Measurements from ENCODE around the gene PARP15. TPM values are rescaled to one million over a fixed set of nuclear protein-coding genes. Genes with fewer than 3 reads are reported as not detected.
"Not testable (repeated sequence)": the region's sequence is repeated elsewhere in the genome, so short reads cannot be mapped to it uniquely, and the experiment has no call there.

Gene PARP15
- total RNA-seq, 1 experiment from 2014 or later = 0.07 TPM

- Mint-ChIP-seq H3K4me1 (ENCODE audit: low read depth, unreplicated experiment) (peaks cover 24% of the 10 kb centered on the region), H3K27me3 (ENCODE audit: insufficient read depth, unreplicated experiment) (no peaks in the 10 kb centered on the region), H3K27ac (ENCODE audit: unreplicated experiment) (peak overlapping the region; percentile 78), H3K4me3 (ENCODE audit: unreplicated experiment) (peak overlapping the region; percentile 89), H3K9me3 (ENCODE audit: unreplicated experiment) (no peaks in the 10 kb centered on the region), H3K36me3 (ENCODE audit: insufficient read depth, unreplicated experiment) (peaks cover 9% of the 10 kb centered on the region)
- H3K9me3 ChIP-seq = no peaks in the 10 kb centered on the region
- DNase-seq = no peak
- no peaks in the 10 kb centered on the region for H3K27me3 ChIP-seq (replicated peaks; ENCODE audit: control insufficient read depth, insufficient read depth, low read length)
- peaks cover 5% of the 10 kb centered on the region; the same call in 1 of the 2 replicates for H3K4me1 ChIP-seq
- H3K36me3 ChIP-seq (ENCODE audit: control insufficient read depth, insufficient read depth, low read length) = no peaks in the 10 kb centered on the region
- ChIA-PET POLR2A (no interaction called here), CTCF (no interaction called here)
- TF ChIP-seq, protein P1, sequence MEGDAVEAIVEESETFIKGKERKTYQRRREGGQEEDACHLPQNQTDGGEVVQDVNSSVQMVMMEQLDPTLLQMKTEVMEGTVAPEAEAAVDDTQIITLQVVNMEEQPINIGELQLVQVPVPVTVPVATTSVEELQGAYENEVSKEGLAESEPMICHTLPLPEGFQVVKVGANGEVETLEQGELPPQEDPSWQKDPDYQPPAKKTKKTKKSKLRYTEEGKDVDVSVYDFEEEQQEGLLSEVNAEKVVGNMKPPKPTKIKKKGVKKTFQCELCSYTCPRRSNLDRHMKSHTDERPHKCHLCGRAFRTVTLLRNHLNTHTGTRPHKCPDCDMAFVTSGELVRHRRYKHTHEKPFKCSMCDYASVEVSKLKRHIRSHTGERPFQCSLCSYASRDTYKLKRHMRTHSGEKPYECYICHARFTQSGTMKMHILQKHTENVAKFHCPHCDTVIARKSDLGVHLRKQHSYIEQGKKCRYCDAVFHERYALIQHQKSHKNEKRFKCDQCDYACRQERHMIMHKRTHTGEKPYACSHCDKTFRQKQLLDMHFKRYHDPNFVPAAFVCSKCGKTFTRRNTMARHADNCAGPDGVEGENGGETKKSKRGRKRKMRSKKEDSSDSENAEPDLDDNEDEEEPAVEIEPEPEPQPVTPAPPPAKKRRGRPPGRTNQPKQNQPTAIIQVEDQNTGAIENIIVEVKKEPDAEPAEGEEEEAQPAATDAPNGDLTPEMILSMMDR (IDR thresholded peaks at IDR 0.05; ENCODE audit: insufficient read depth in 1 of 2, low read depth in 1 of 2, low read length in 1 of 2, severe bottlenecking in 1 of 2, unreplicated experiment in 1 of 2) = no peak
- no TSS peak for BruUV-seq (replicated peaks)
- H3K4me3 ChIP-seq (ENCODE audit: low read depth, low read length) = peak overlapping the region; percentile 86
- intact Hi-C loops (cut with micrococcal nuclease; ENCODE audit: unreplicated experiment) = loop anchor here (5.0 kb wide), 2 partner anchors 75 to 115 kb away; partner anchors contain the start of gene SLC49A4
Measured at GRCh38 chr3:122681974-122682409, 104.5 kb downstream of the PARP15 start.

GRCh38 chr3:122682778-122683411 lies 105.4 kb downstream of the PARP15 start:
- DNase-seq; H3K9me3 Mint-ChIP-seq (ENCODE audit: unreplicated experiment); H3K27me3 Mint-ChIP-seq (ENCODE audit: insufficient read depth, unreplicated experiment); H3K4me3 Mint-ChIP-seq (ENCODE audit: unreplicated experiment); H3K36me3 ChIP-seq (ENCODE audit: control insufficient read depth, insufficient read depth, low read length); H3K27me3 ChIP-seq (replicated peaks; ENCODE audit: control insufficient read depth, insufficient read depth, low read length); H3K4me3 ChIP-seq (ENCODE audit: low read depth, low read length); CTCF ChIA-PET; H3K9me3 ChIP-seq; H3K4me1 ChIP-seq; POLR2A ChIA-PET; H3K27ac Mint-ChIP-seq (ENCODE audit: unreplicated experiment); BruUV-seq (replicated peaks): not testable (repeated sequence)
- Mint-ChIP-seq H3K36me3 (ENCODE audit: insufficient read depth, unreplicated experiment) (peaks cover 15% of the 10 kb centered on the region), H3K4me1 (ENCODE audit: low read depth, unreplicated experiment) (peaks cover 24% of the 10 kb centered on the region)
- intact Hi-C loops (cut with micrococcal nuclease; ENCODE audit: unreplicated experiment) = loop anchor here (5.0 kb wide), 2 partner anchors 74 to 114 kb away; partner anchors contain the start of gene SLC49A4

- Mint-ChIP-seq H3K36me3 (ENCODE audit: insufficient read depth, unreplicated experiment) (peaks cover 15% of the 10 kb centered on the region), H3K9me3 (ENCODE audit: unreplicated experiment) (no peaks in the 10 kb centered on the region), H3K27me3 (ENCODE audit: insufficient read depth, unreplicated experiment) (no peaks in the 10 kb centered on the region), H3K27ac (ENCODE audit: unreplicated experiment) (no peak overlapping the region), H3K4me3 (ENCODE audit: unreplicated experiment) (no peak overlapping the region), H3K4me1 (ENCODE audit: low read depth, unreplicated experiment) (peaks cover 16% of the 10 kb centered on the region)
- BruUV-seq (replicated peaks) = no TSS peak
- TF ChIP-seq, protein P1 (IDR thresholded peaks at IDR 0.05; ENCODE audit: insufficient read depth in 1 of 2, low read depth in 1 of 2, low read length in 1 of 2, severe bottlenecking in 1 of 2, unreplicated experiment in 1 of 2) = no peak
- Histone ChIP-seq H3K9me3 (no peaks in the 10 kb centered on the region), H3K36me3 (ENCODE audit: control insufficient read depth, insufficient read depth, low read length) (peaks cover 2% of the 10 kb centered on the region), H3K4me1 (peaks cover 4% of the 10 kb centered on the region; the same call in 1 of the 2 replicates), H3K4me3 (ENCODE audit: low read depth, low read length) (no peak overlapping the region), H3K27me3 (replicated peaks; ENCODE audit: control insufficient read depth, insufficient read depth, low read length) (no peaks in the 10 kb centered on the region)
- DNase-seq = no peak
- ChIA-PET POLR2A (no interaction called here), CTCF (no interaction called here)
- intact Hi-C loops (cut with micrococcal nuclease; ENCODE audit: unreplicated experiment) = no loop called here
Measured at GRCh38 chr3:122687298-122687697, 109.8 kb downstream of the PARP15 start.

Other genes with a start within 250 kb of the PARP15 start
- 85.2 and 86.2 TPM in 2 replicates for gene MIX23, start 194.4 kb upstream of the PARP15 start, total RNA-seq (2022)
- gene FAM162A, start 193.5 kb upstream of the PARP15 start, total RNA-seq (2022) = 35.8 and 37.4 TPM in 2 replicates
- gene WDR5B, start 161.6 kb upstream of the PARP15 start, total RNA-seq (2022) = 4.4 and 4.7 TPM in 2 replicates
- gene KPNA1, start 62.7 kb upstream of the PARP15 start, total RNA-seq (2022) = 82.0 and 84.6 TPM in 2 replicates
- 15.8 and 16.1 TPM in 2 replicates for gene PARP9, start 13.3 kb upstream of the PARP15 start, total RNA-seq (2022)
- gene DTX3L, start 13.3 kb upstream of the PARP15 start, total RNA-seq (2022) = 17.3 and 21.9 TPM in 2 replicates
- 23.8 and 27.2 TPM in 2 replicates for gene PARP14, start 103.2 kb downstream of the PARP15 start, total RNA-seq (2022)
- 9.9 and 13.1 TPM in 2 replicates for gene HSPBAP1, start 216.2 kb downstream of the PARP15 start, total RNA-seq (2022)
- gene SLC49A4, start 217.4 kb downstream of the PARP15 start, total RNA-seq (2022) = 35.0 and 41.6 TPM in 2 replicates